ENCODE data around the gene GPR33. TPM values are rescaled to one million over a fixed set of nuclear protein-coding genes. Genes with fewer than 3 reads are reported as not detected.
"Not testable (repeated sequence)": the region's sequence is repeated elsewhere in the genome, so short reads cannot be mapped to it uniquely, and the experiment has no call there.

The GPR33 gene
- total RNA-seq, 1 donor from 2014 or later = not detected

GRCh38 chr14:31441273-31442111, 46.3 kb downstream of the GPR33 start:
- peaks cover 20% of the 10 kb centered on the region for H3K4me1 Mint-ChIP-seq (ENCODE audit: unreplicated experiment)
- H3K4me3 Mint-ChIP-seq (ENCODE audit: unreplicated experiment) = no peak overlapping the region
- H3K27ac Mint-ChIP-seq (ENCODE audit: unreplicated experiment) = peak overlapping the region; percentile 93
- no peaks in the 10 kb centered on the region for H3K27me3 Mint-ChIP-seq (ENCODE audit: unreplicated experiment)
- peaks cover 7% of the 10 kb centered on the region for H3K36me3 Mint-ChIP-seq (ENCODE audit: unreplicated experiment)
- no peak for TF ChIP-seq CTCF (IDR thresholded peaks at IDR 0.05)
- H3K9me3 Mint-ChIP-seq (ENCODE audit: unreplicated experiment) = no peaks in the 10 kb centered on the region
- no peak for DNase-seq (ENCODE audit: extremely low spot score, unreplicated experiment)

- DNase-seq (ENCODE audit: extremely low spot score, unreplicated experiment) = no peak
- no peak overlapping the region for H3K4me3 Mint-ChIP-seq (ENCODE audit: unreplicated experiment)
- peaks cover 20% of the 10 kb centered on the region for H3K4me1 Mint-ChIP-seq (ENCODE audit: unreplicated experiment)
- peak overlapping the region; percentile 93 for H3K27ac Mint-ChIP-seq (ENCODE audit: unreplicated experiment)
- no peaks in the 10 kb centered on the region for H3K9me3 Mint-ChIP-seq (ENCODE audit: unreplicated experiment)
- peaks cover 4% of the 10 kb centered on the region for H3K36me3 Mint-ChIP-seq (ENCODE audit: unreplicated experiment)
- no peaks in the 10 kb centered on the region for H3K27me3 Mint-ChIP-seq (ENCODE audit: unreplicated experiment)
- no peak for TF ChIP-seq CTCF (IDR thresholded peaks at IDR 0.05)
These were observed 47.6 kb downstream of the GPR33 start for GRCh38 chr14:31440280-31440679.

DNA sequence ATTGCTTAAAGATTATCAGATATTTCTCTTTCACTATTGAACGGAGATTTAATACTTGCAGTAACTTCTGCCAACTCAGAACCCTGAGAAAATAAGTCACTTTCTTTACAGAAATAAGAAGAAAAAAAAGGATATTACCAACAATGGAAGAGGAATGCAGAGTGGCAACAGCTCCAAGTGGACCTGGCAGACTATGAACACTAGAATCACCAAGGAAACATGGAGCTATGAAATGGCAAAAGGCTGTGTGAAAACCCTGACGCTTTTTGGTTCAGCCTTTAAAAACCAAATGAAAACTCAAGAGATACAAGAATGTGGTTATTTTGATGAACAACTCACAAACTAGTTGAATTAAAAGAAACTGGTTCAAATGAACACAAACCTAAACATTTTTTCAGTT, 48.3 kb downstream of the GPR33 start:
- TF ChIP-seq CTCF (IDR thresholded peaks at IDR 0.05) = no peak
- H3K4me1 Mint-ChIP-seq (ENCODE audit: unreplicated experiment) = peaks cover 20% of the 10 kb centered on the region
- H3K4me3 Mint-ChIP-seq (ENCODE audit: unreplicated experiment) = no peak overlapping the region
- no peaks in the 10 kb centered on the region for H3K27me3 Mint-ChIP-seq (ENCODE audit: unreplicated experiment)
- H3K9me3 Mint-ChIP-seq (ENCODE audit: unreplicated experiment) = no peaks in the 10 kb centered on the region
- DNase-seq (ENCODE audit: extremely low spot score, unreplicated experiment) = no peak
- peaks cover 4% of the 10 kb centered on the region for H3K36me3 Mint-ChIP-seq (ENCODE audit: unreplicated experiment)
- peak overlapping the region; percentile 18 for H3K27ac Mint-ChIP-seq (ENCODE audit: unreplicated experiment)

- not testable (repeated sequence) for H3K36me3 Mint-ChIP-seq (ENCODE audit: unreplicated experiment); H3K27me3 Mint-ChIP-seq (ENCODE audit: unreplicated experiment); H3K27ac Mint-ChIP-seq (ENCODE audit: unreplicated experiment); H3K9me3 Mint-ChIP-seq (ENCODE audit: unreplicated experiment); H3K4me3 Mint-ChIP-seq (ENCODE audit: unreplicated experiment); DNase-seq (ENCODE audit: extremely low spot score, unreplicated experiment)
- H3K4me1 Mint-ChIP-seq (ENCODE audit: unreplicated experiment) = peaks cover 14% of the 10 kb centered on the region
These were observed 50.7 kb downstream of the GPR33 start for GRCh38 chr14:31437045-31437691.

- H3K4me3 Mint-ChIP-seq (ENCODE audit: unreplicated experiment) = no peak overlapping the region
- no peak overlapping the region for H3K27ac Mint-ChIP-seq (ENCODE audit: unreplicated experiment)
- peaks cover 13% of the 10 kb centered on the region for H3K9me3 Mint-ChIP-seq (ENCODE audit: unreplicated experiment)
- peaks cover 6% of the 10 kb centered on the region for H3K36me3 Mint-ChIP-seq (ENCODE audit: unreplicated experiment)
- H3K27me3 Mint-ChIP-seq (ENCODE audit: unreplicated experiment) = no peaks in the 10 kb centered on the region
- TF ChIP-seq CTCF (IDR thresholded peaks at IDR 0.05) = no peak
- no peak for DNase-seq (ENCODE audit: extremely low spot score, unreplicated experiment)
- H3K4me1 Mint-ChIP-seq (ENCODE audit: unreplicated experiment) = no peaks in the 10 kb centered on the region
These were observed 52.6 kb downstream of the GPR33 start for GRCh38 chr14:31435276-31435675.

Other genes starting within 250 kb of the GPR33 start
- gene HEATR5A, start 67.5 kb downstream of the GPR33 start, total RNA-seq = 48.3 and 56.2 TPM in 2 replicates
- 25.5 and 26.5 TPM in 2 replicates for gene DTD2, start 30.5 kb downstream of the GPR33 start, total RNA-seq
- 9.5 and 11.6 TPM in 2 replicates for gene NUBPL, start 73.4 kb upstream of the GPR33 start, total RNA-seq

Measured in osteocyte (in vitro differentiated cells).